Endothelial cell of umbilical vein (primary cell): ENCODE measurements around the gene DIS3. TPM values are rescaled to one million over a fixed set of nuclear protein-coding genes. Genes with fewer than 3 reads are reported as not detected.

Experiments used
- BruUV-seq: library from RNA; stranded (reverse); fragments of 400-500 nt; replicated peaks from 2 replicates; lab custom pipeline; 2021; lab: Mats Ljungman, UMichigan
- CTCF ChIA-PET: fragments of 300-600, 350-600 bp; sonication (Branson Sonifier 250); formaldehyde crosslinking; loops from one replicate; lab custom pipeline; 2021; ENCODE audit warnings: antibody characterized with exemption, inconsistent platforms; lab: Charles Lee
- POLR2A ChIA-PET: fragments of 300-600, 350-600 bp; sonication (Branson Sonifier 250); formaldehyde crosslinking; loops from one replicate; lab custom pipeline; 2021; ENCODE audit warnings: antibody characterized with exemption, inconsistent platforms; lab: Charles Lee
- DNase-seq: peaks from one replicate; pipeline ENCODE4 v3.0.0-alpha.2; 2011; ENCODE audit warnings: low read depth, low spot score
- FAIRE-seq: peaks from 2 replicates; lab custom pipeline; 2011; peaks lifted over from hg19 to GRCh38; lab: Jason Lieb, UNC
- H2AFZ ChIP-seq: 2 replicates; pipeline ENCODE4 v1.6.0; 2012; ENCODE audit warnings: low read depth, low read length, control low read depth, inconsistent platforms
- H3K27ac ChIP-seq: 2 replicates; pipeline ENCODE4 v1.5.1; 2011; ENCODE audit warnings: low read depth, mild to moderate bottlenecking, control low read depth, low read length, moderate library complexity; ENCODE audit not compliant: insufficient read depth
- H3K27me3 ChIP-seq, 2 experiments: 2 replicates each; pipeline versions ENCODE4 v1.6.0 to v1.6.1; 2011; ENCODE audit warnings: low read length in 2 of 2, mixed read lengths in 1 of 2; ENCODE audit not compliant: control insufficient read depth in 2 of 2, insufficient read depth in 2 of 2
- H3K36me3 ChIP-seq, 2 experiments: 2 replicates in 1 of 2; 3 replicates in 1 of 2; pipeline ENCODE4 v1.5.1; 2011; ENCODE audit warnings: low read length in 2 of 2, mild to moderate bottlenecking in 1 of 2, moderate library complexity in 1 of 2; ENCODE audit not compliant: control insufficient read depth in 2 of 2, insufficient read depth in 2 of 2; ENCODE audit errors: extremely low read depth in 1 of 2
- H3K4me1 ChIP-seq: 3 replicates; pipeline ENCODE4 v1.5.1; 2011; ENCODE audit warnings: mild to moderate bottlenecking, low read length; ENCODE audit not compliant: control insufficient read depth, insufficient read depth; ENCODE audit errors: extremely low read depth
- H3K4me2 ChIP-seq: 2 replicates; pipeline ENCODE4 v1.6.1; 2011; ENCODE audit warnings: low read length, control low read depth, mixed read lengths; ENCODE audit not compliant: insufficient read depth
- H3K4me3 ChIP-seq, 3 experiments: fragments of 200-600 bp in 1 of 3; sonication (generic), shearing (Covaris generic) in 1 of 3; replicated peaks in 1 of 3; 2 replicates each; pipeline ENCODE4 v1.5.1; 2011 to 2016; ENCODE audit warnings: control low read depth in 3 of 3, low read length in 3 of 3, mild to moderate bottlenecking in 2 of 3, inconsistent platforms in 1 of 3, low read depth in 1 of 3, moderate library complexity in 1 of 3; ENCODE audit not compliant: insufficient read depth in 1 of 3
- H3K79me2 ChIP-seq: 2 replicates; pipeline ENCODE4 v1.6.0; 2012; ENCODE audit warnings: low read length, inconsistent platforms; ENCODE audit not compliant: control insufficient read depth, insufficient read depth
- H3K9ac ChIP-seq: replicated peaks from 2 replicates; pipeline ENCODE3; 2011; ENCODE audit warnings: low read length, control low read depth; ENCODE audit not compliant: insufficient read depth; ENCODE audit errors: extremely low read depth
- H3K9me1 ChIP-seq: replicated peaks from 3 replicates; pipeline ENCODE4 v1.6.0; 2011; ENCODE audit warnings: mild to moderate bottlenecking, low read length; ENCODE audit not compliant: control insufficient read depth, insufficient read depth; ENCODE audit errors: extremely low read depth
- H3K9me3 ChIP-seq: replicated peaks from 2 replicates; pipeline ENCODE4 v1.5.1; 2012; ENCODE audit warnings: low read length, inconsistent platforms; ENCODE audit not compliant: control insufficient read depth, insufficient read depth
- H4K20me1 ChIP-seq: replicated peaks from 2 replicates; pipeline ENCODE3; 2011; ENCODE audit warnings: mild to moderate bottlenecking, low read length; ENCODE audit not compliant: control insufficient read depth, insufficient read depth; ENCODE audit errors: extremely low read depth
- CTCF ChIP-seq, 2 donors: IDR thresholded peaks; 1 replicate in 1 of 2; 2 replicates in 1 of 2; pipeline ENCODE4 v1.5.1; 2011; ENCODE audit warnings: low read length in 2 of 2, mild to moderate bottlenecking in 2 of 2, moderate library complexity in 2 of 2, control low read depth in 1 of 2, inconsistent platforms in 1 of 2, low read depth in 1 of 2; ENCODE audit not compliant: insufficient read depth in 1 of 2; ENCODE audit errors: extremely low read depth in 1 of 2
- EZH2 ChIP-seq: IDR thresholded peaks from 2 replicates; pipeline ENCODE4 v1.6.1; 2012; ENCODE audit warnings: borderline replicate concordance, low read depth, mild to moderate bottlenecking, moderate library complexity, low read length, inconsistent platforms; ENCODE audit not compliant: severe bottlenecking
- GATA2 ChIP-seq: IDR thresholded peaks from 2 replicates; pipeline ENCODE4 v1.7.0; 2011; ENCODE audit warnings: low read depth, mild to moderate bottlenecking, moderate library complexity, mixed read lengths, low read length; ENCODE audit not compliant: insufficient read length, insufficient read depth
- JUN ChIP-seq: IDR thresholded peaks from 2 replicates; pipeline ENCODE4 v1.6.1; 2011; ENCODE audit warnings: borderline replicate concordance, low read depth; ENCODE audit not compliant: insufficient read length, insufficient read depth
- POLR2A ChIP-seq: IDR thresholded peaks from 2 replicates; pipeline ENCODE4 v1.6.1; 2012; ENCODE audit warnings: low read depth, mild to moderate bottlenecking, control low read depth, low read length
- POLR2AphosphoS5 ChIP-seq: IDR thresholded peaks from 2 replicates; pipeline ENCODE4 v1.6.1; 2012; ENCODE audit warnings: low read depth, mild to moderate bottlenecking, control low read depth, low read length, moderate library complexity; ENCODE audit not compliant: insufficient read depth
- dilution Hi-C: fragments of 300-500 bp; cut with MboI; formaldehyde crosslinking; loops from one replicate; pipeline ENCODE4 v1.15.0; 2019; ENCODE audit warnings: low sequenced_read_pairs; ENCODE audit not compliant: extremely low pct_ligation_motif_present
- intact Hi-C: fragments of 100-400 bp; cut with micrococcal nuclease; formaldehyde crosslinking; loops from one replicate; pipeline ENCODE4 v1.10.0; 2022
- polyA plus RNA-seq, 4 experiments: library from polyadenylated mRNA; depleted of rRNA in 3 of 4; stranded (reverse) in 3 of 4; unstranded in 1 of 4; fragments of >200 nt; gene quantifications; 2 replicates each; pipeline versions ENCODE4 v1.2.1 to v1.2.3, GENCODE V29; 2011 to 2012; ENCODE audit warnings: missing spikeins in 1 of 4
- total RNA-seq: library from RNA; stranded (reverse); gene quantifications from 2 replicates; pipeline ENCODE4 v1.2.3, GENCODE V29; 2021

The DIS3 gene
- total and polyA plus RNA-seq, 2 donors (not counting 3 experiments of a cell fraction or from before 2014, with no cell fraction given) = 12.4 to 31.4 TPM

GRCh38 chr13:72737033-72737432 lies 44.7 kb downstream of the DIS3 start:
- dilution Hi-C loops (no loop called here), intact Hi-C loops (no loop called here)
- no peak overlapping the region for H3K4me3 ChIP-seq
- ChIA-PET CTCF (interaction anchor here (1.4 kb wide), 1 partner anchor 9 kb away, joined by 3 read pairs; the partner anchor contains the start of genes BORA and MZT1), POLR2A (no interaction called here)
- DNase-seq = no peak
- BruUV-seq = no TSS peak
- H3K27ac ChIP-seq = no peak overlapping the region
- no peak overlapping the region for H3K4me2 ChIP-seq
- no peak overlapping the region for H3K9ac ChIP-seq
- no peak for TF ChIP-seq POLR2A
- no peak for TF ChIP-seq JUN
- TF ChIP-seq GATA2 = no peak
- TF ChIP-seq POLR2AphosphoS5 = no peak
- TF ChIP-seq EZH2 = no peak
- no peak for TF ChIP-seq CTCF (IDR thresholded peaks at IDR 0.05; ENCODE audit: extremely low read depth in 1 of 2, insufficient read depth in 1 of 2, low read depth in 1 of 2, low read length in 2 of 2)
- peaks cover 33% of the 10 kb centered on the region for H3K79me2 ChIP-seq
- H4K20me1 ChIP-seq = no peaks in the 10 kb centered on the region
- no peaks in the 10 kb centered on the region for H3K9me1 ChIP-seq
- no peaks in the 10 kb centered on the region for H3K27me3 ChIP-seq
- no peak for FAIRE-seq
- H2AFZ ChIP-seq = no peak overlapping the region
- H3K9me3 ChIP-seq = no peaks in the 10 kb centered on the region
- H3K36me3 ChIP-seq = peaks cover 0 to 16% of the 10 kb centered on the region in 2 experiments
- H3K4me1 ChIP-seq = no peaks in the 10 kb centered on the region
